Liver (tissue), 3 donors: Measurements from ENCODE around the gene HDAC10.
A peak's percentile ranks its signal among the peaks of the same experiment; 100 is the strongest.

ENCODE experiments used
- HNF4A ChIP-seq, 2 donors: conservative IDR thresholded peaks; 2 replicates each; pipeline ENCODE4 v1.6.1; 2016; ENCODE audit warnings: antibody characterized with exemption in 2 of 2, mild to moderate bottlenecking in 2 of 2
- JUND ChIP-seq, 2 donors: IDR thresholded peaks; 2 replicates each; pipeline ENCODE4 v1.6.1; 2016; ENCODE audit warnings: antibody characterized with exemption in 2 of 2
- MAX ChIP-seq: IDR thresholded peaks from 2 replicates; pipeline ENCODE4 v1.6.1; 2016; ENCODE audit warnings: antibody characterized with exemption
- NR2F2 ChIP-seq: IDR thresholded peaks from 2 replicates; pipeline ENCODE4 v1.6.1; 2016; ENCODE audit warnings: antibody characterized with exemption
- RAD21 ChIP-seq, 2 donors: IDR thresholded peaks; 2 replicates each; pipeline ENCODE4 v1.6.1; 2016; ENCODE audit warnings: antibody characterized with exemption in 2 of 2, mild to moderate bottlenecking in 2 of 2
- TAF1 ChIP-seq: conservative IDR thresholded peaks from 2 replicates; pipeline ENCODE4 v1.6.1; 2016; ENCODE audit warnings: antibody characterized with exemption, mild to moderate bottlenecking
- YY1 ChIP-seq: IDR thresholded peaks from 2 replicates; pipeline ENCODE4 v1.6.1; 2016; ENCODE audit warnings: antibody characterized with exemption, mild to moderate bottlenecking
- TF ChIP-seq, protein P1 (sequence below): fragments of 150-350 bp; IDR thresholded peaks from 2 replicates; pipeline ENCODE4 v1.5.1; 2017; ENCODE audit warnings: improper control_type of control experiment, low read depth, low read length; ENCODE audit not compliant: missing input control
- TF ChIP-seq, protein P2 (sequence below): IDR thresholded peaks from 2 replicates; pipeline ENCODE4 v1.6.1; 2016; ENCODE audit warnings: antibody characterized with exemption, mild to moderate bottlenecking
- TF ChIP-seq, protein P3 (sequence below): IDR thresholded peaks from 2 replicates; pipeline ENCODE4 v1.6.1; 2016; ENCODE audit warnings: antibody characterized with exemption
- donor health status: healthy.
- donor health status: healthy.

GRCh38 chr22:50218153-50218995, 32.7 kb downstream of the HDAC10 start:
- TF ChIP-seq, protein P1, sequence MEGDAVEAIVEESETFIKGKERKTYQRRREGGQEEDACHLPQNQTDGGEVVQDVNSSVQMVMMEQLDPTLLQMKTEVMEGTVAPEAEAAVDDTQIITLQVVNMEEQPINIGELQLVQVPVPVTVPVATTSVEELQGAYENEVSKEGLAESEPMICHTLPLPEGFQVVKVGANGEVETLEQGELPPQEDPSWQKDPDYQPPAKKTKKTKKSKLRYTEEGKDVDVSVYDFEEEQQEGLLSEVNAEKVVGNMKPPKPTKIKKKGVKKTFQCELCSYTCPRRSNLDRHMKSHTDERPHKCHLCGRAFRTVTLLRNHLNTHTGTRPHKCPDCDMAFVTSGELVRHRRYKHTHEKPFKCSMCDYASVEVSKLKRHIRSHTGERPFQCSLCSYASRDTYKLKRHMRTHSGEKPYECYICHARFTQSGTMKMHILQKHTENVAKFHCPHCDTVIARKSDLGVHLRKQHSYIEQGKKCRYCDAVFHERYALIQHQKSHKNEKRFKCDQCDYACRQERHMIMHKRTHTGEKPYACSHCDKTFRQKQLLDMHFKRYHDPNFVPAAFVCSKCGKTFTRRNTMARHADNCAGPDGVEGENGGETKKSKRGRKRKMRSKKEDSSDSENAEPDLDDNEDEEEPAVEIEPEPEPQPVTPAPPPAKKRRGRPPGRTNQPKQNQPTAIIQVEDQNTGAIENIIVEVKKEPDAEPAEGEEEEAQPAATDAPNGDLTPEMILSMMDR = no peak
- TF ChIP-seq NR2F2 = no peak
- no peak for TF ChIP-seq JUND (IDR thresholded peaks at IDR 0.05)
- TF ChIP-seq YY1 = no peak
- TF ChIP-seq, protein P2, sequence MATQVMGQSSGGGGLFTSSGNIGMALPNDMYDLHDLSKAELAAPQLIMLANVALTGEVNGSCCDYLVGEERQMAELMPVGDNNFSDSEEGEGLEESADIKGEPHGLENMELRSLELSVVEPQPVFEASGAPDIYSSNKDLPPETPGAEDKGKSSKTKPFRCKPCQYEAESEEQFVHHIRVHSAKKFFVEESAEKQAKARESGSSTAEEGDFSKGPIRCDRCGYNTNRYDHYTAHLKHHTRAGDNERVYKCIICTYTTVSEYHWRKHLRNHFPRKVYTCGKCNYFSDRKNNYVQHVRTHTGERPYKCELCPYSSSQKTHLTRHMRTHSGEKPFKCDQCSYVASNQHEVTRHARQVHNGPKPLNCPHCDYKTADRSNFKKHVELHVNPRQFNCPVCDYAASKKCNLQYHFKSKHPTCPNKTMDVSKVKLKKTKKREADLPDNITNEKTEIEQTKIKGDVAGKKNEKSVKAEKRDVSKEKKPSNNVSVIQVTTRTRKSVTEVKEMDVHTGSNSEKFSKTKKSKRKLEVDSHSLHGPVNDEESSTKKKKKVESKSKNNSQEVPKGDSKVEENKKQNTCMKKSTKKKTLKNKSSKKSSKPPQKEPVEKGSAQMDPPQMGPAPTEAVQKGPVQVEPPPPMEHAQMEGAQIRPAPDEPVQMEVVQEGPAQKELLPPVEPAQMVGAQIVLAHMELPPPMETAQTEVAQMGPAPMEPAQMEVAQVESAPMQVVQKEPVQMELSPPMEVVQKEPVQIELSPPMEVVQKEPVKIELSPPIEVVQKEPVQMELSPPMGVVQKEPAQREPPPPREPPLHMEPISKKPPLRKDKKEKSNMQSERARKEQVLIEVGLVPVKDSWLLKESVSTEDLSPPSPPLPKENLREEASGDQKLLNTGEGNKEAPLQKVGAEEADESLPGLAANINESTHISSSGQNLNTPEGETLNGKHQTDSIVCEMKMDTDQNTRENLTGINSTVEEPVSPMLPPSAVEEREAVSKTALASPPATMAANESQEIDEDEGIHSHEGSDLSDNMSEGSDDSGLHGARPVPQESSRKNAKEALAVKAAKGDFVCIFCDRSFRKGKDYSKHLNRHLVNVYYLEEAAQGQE = no peak
- TF ChIP-seq, protein P3, sequence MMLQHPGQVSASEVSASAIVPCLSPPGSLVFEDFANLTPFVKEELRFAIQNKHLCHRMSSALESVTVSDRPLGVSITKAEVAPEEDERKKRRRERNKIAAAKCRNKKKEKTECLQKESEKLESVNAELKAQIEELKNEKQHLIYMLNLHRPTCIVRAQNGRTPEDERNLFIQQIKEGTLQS = no peak
- TF ChIP-seq HNF4A (conservative IDR thresholded peaks at IDR 0.05) = peak in 1 of 2 donors; percentile 23
- TF ChIP-seq TAF1 = no peak
- TF ChIP-seq MAX = no peak
- no peak for TF ChIP-seq RAD21 (IDR thresholded peaks at IDR 0.05)
